GM12872 (cell line): ENCODE results near the gene ZMYM1.

Experiments
- CTCF ChIP-seq: IDR thresholded peaks from 3 replicates; pipeline ENCODE4 v1.5.1; 2011; ENCODE audit warnings: low read depth, mild to moderate bottlenecking, low read length, moderate library complexity; ENCODE audit not compliant: insufficient read depth

Gene ZMYM1

GRCh38 chr1:35126546-35126945 lies 47.4 kb downstream of the ZMYM1 start:
- TF ChIP-seq CTCF: no peak

- TF ChIP-seq CTCF: no peak
Measured at GRCh38 chr1:35129080-35129479, 49.9 kb downstream of the ZMYM1 start.

GRCh38 chr1:35136780-35137179 lies 57.6 kb downstream of the ZMYM1 start:
- no peak for TF ChIP-seq CTCF

GRCh38 chr1:35143737-35144508 lies 64.7 kb downstream of the ZMYM1 start:
- no peak for TF ChIP-seq CTCF

- no peak for TF ChIP-seq CTCF
Measured at GRCh38 chr1:35151220-35151619, 72.0 kb downstream of the ZMYM1 start.

- no peak for TF ChIP-seq CTCF
Measured at GRCh38 chr1:35164893-35165292, 85.7 kb downstream of the ZMYM1 start.
